ENCODE data around the gene RC3H2. TPM values are rescaled to one million over a fixed set of nuclear protein-coding genes. Genes with fewer than 3 reads are reported as not detected.

The RC3H2 gene
- total and polyA plus RNA-seq, 2 of the 13 experiments (the other 11 are each of a cell fraction or from before 2014, with no cell fraction given), result 21.0 to 36.4 TPM

- H4K20me1 ChIP-seq (ENCODE audit: insufficient read depth, low read length), result no peaks in the 10 kb centered on the region
- CTCF ChIA-PET (ENCODE audit: low intra/inter-chr PET ratio, low total read pairs), result no interaction called here
- H3K4me1 ChIP-seq (ENCODE audit: insufficient read depth, low read length), result peaks cover 11% of the 10 kb centered on the region
- FAIRE-seq (no peak), ATAC-seq (no peak), DNase-seq (ENCODE audit: low spot score) (no peak)
- peak overlapping the region; percentile 76 for H3K4me2 ChIP-seq (ENCODE audit: low read depth, low read length)
- H3K79me2 ChIP-seq (ENCODE audit: insufficient read depth, low read length), result peaks cover 34% of the 10 kb centered on the region
- BruUV-seq (replicated peaks), result TSS peak; percentile 53
- H2AFZ ChIP-seq (ENCODE audit: low read length), result no peak overlapping the region
- peak overlapping the region; percentile 79 to 90 (median 81) for H3K4me3 ChIP-seq (replicated peaks in 1 of 3; ENCODE audit: insufficient read depth in 1 of 3, low read depth in 2 of 3, low read length in 3 of 3)
- intact Hi-C loops (cut with micrococcal nuclease; ENCODE audit: unreplicated experiment) (loop anchor here (2.0 to 5.0 kb wide), 2 partner anchors 18 to 75 kb away; partner anchors contain the start of gene ZBTB26), in situ Hi-C loops (cut with HindIII; ENCODE audit: extremely low pct_ligation_motif_present, low pct_unique_long_range_greater_than_20kb) (no loop called here)
- no peaks in the 10 kb centered on the region for H3K9me3 ChIP-seq (ENCODE audit: low read length)
- no peaks in the 10 kb centered on the region for H3K27me3 ChIP-seq (ENCODE audit: control insufficient read depth in 1 of 2, insufficient read depth in 2 of 2, low read length in 2 of 2)
- H3K27ac ChIP-seq (ENCODE audit: extremely low read length, insufficient read depth, low read length), result peak overlapping the region; percentile 93
- WGBS (ENCODE audit: low lambda C conversion rate), result 1% methylated on average over 9 of the region's 9 CpGs
- POLR2A ChIA-PET, result interaction anchor here (0.6 to 5.2 kb wide), 18 partner anchors 8 to 557 kb away, joined by 3 to 64 read pairs (median 4); partner anchors contain the start of genes PDCL, RABGAP1, RC3H2 and ZBTB26
- H3K36me3 ChIP-seq (replicated peaks in 1 of 2; ENCODE audit: control insufficient read depth in 1 of 2, insufficient read depth in 2 of 2, low read length in 2 of 2), result peaks cover 3 to 13% of the 10 kb centered on the region in 2 experiments; a peak in 2 of 5 replicates
- peak overlapping the region; percentile 91 for H3K9ac ChIP-seq (ENCODE audit: insufficient read depth, low read depth, low read length)
- TF ChIP-seq CCDC6 (CRISPR knock-in tag; IDR thresholded peaks at IDR 0.05) (0 out of 2 replicates have a peak, but pooled peaks have one; percentile 38), ZBTB42 (CRISPR knock-in tag; IDR thresholded peaks at IDR 0.05) (no peak), ZNF746 (CRISPR knock-in tag; IDR thresholded peaks at IDR 0.05) (no peak), PATZ1 (CRISPR knock-in tag; IDR thresholded peaks at IDR 0.05) (no peak), ZNF878 (CRISPR knock-in tag; IDR thresholded peaks at IDR 0.05) (peak; percentile 70; the same call in 1 of the 2 replicates), ZNF274 (CRISPR knock-in tag; IDR thresholded peaks at IDR 0.05) (no peak), ZFY (CRISPR knock-in tag; IDR thresholded peaks at IDR 0.05) (no peak), JUNB (CRISPR knock-in tag; IDR thresholded peaks at IDR 0.05; ENCODE audit: borderline replicate concordance) (no peak), CBX2 (IDR thresholded peaks at IDR 0.05; ENCODE audit: low read depth, low read length) (no peak), CBX2 (CRISPR knock-in tag; IDR thresholded peaks at IDR 0.05; ENCODE audit: low read depth) (no peak), SNAPC2 (CRISPR knock-in tag; IDR thresholded peaks at IDR 0.05) (no peak), ZNF703 (CRISPR knock-in tag; IDR thresholded peaks at IDR 0.05; ENCODE audit: borderline replicate concordance) (no peak), CHD2 (IDR thresholded peaks at IDR 0.05; ENCODE audit: low read depth, low read length) (no peak), ZNF800 (CRISPR knock-in tag; IDR thresholded peaks at IDR 0.05) (no peak), ZNF383 (CRISPR knock-in tag; IDR thresholded peaks at IDR 0.05; ENCODE audit: borderline replicate concordance) (no peak), HHEX (CRISPR knock-in tag; IDR thresholded peaks at IDR 0.05) (no peak), SRY (CRISPR knock-in tag; IDR thresholded peaks at IDR 0.05) (no peak), PHF8 (CRISPR knock-in tag; IDR thresholded peaks at IDR 0.05) (no peak), XRCC5 (optimal IDR thresholded peaks at IDR 0.05; ENCODE audit: low read length) (no peak), HES4 (CRISPR knock-in tag; IDR thresholded peaks at IDR 0.05; ENCODE audit: borderline replicate concordance) (no peak), DMTF1 (CRISPR knock-in tag; IDR thresholded peaks at IDR 0.05) (no peak), CENPX (CRISPR knock-in tag; IDR thresholded peaks at IDR 0.05) (no peak)
Measured at GRCh38 chr9:122912671-122912963, 7.5 kb upstream of the RC3H2 start.
